IMR-90 (cell line): ENCODE measurements around the gene LGSN. TPM values are rescaled to one million over a fixed set of nuclear protein-coding genes. Genes with fewer than 3 reads are reported as not detected.

ENCODE experiments used
- ATAC-seq: fragments of 200-7000 bp; cut with Tn5 transposase; 2 replicates; pipeline ENCODE4 v1.9.1; 2020; ENCODE audit warnings: low read depth, mild to moderate bottlenecking, moderate library complexity
- BruUV-seq: library from RNA; stranded (reverse); fragments of 400-500 nt; replicated peaks from 2 replicates; lab custom pipeline; 2021; lab: Mats Ljungman, UMichigan
- CTCF ChIA-PET: fragments of 300-600 bp; formaldehyde crosslinking; extraction: SDS; loops from one replicate; lab custom pipeline; 2021; ENCODE audit warnings: antibody characterized with exemption; lab: Yijun Ruan, JAX
- POLR2A ChIA-PET: fragments of 300-600 bp; sonication (Branson Sonifier 250); formaldehyde crosslinking; loops from one replicate; lab custom pipeline; 2022; ENCODE audit warnings: antibody characterized with exemption; ENCODE audit not compliant: unreplicated experiment; lab: Charles Lee
- DNase-seq: peaks from one replicate; pipeline ENCODE4 v3.0.0; 2013
- H2AFZ ChIP-seq: replicated peaks from 2 replicates; pipeline ENCODE3; 2013; ENCODE audit warnings: low read length, mild to moderate bottlenecking; ENCODE audit not compliant: poor library complexity
- H2AK5ac ChIP-seq: 2 replicates; pipeline ENCODE4 v1.6.1; 2013; ENCODE audit warnings: low read depth, low read length, inconsistent platforms
- H2AK9ac ChIP-seq: replicated peaks from 2 replicates; pipeline ENCODE3; 2013; ENCODE audit warnings: mild to moderate bottlenecking, low read depth, low read length, moderate library complexity; ENCODE audit not compliant: poor library complexity
- H2BK120ac ChIP-seq: 2 replicates; pipeline ENCODE4 v1.6.1; 2013; ENCODE audit warnings: low read depth, low read length, inconsistent platforms
- H2BK15ac ChIP-seq: 3 replicates; pipeline ENCODE4 v1.6.1; 2013; ENCODE audit warnings: low read depth, low read length, inconsistent platforms
- H2BK20ac ChIP-seq: 2 replicates; pipeline ENCODE4 v1.6.1; 2013; ENCODE audit warnings: low read depth, mild to moderate bottlenecking, inconsistent platforms, low read length, moderate library complexity
- H2BK5ac ChIP-seq: 2 replicates; pipeline ENCODE4 v1.6.1; 2013; ENCODE audit warnings: mild to moderate bottlenecking, low read depth, low read length, inconsistent platforms; ENCODE audit not compliant: poor library complexity, severe bottlenecking
- H3K14ac ChIP-seq: replicated peaks from 2 replicates; pipeline ENCODE4 v1.6.1; 2013; ENCODE audit warnings: low read depth, low read length, inconsistent platforms
- H3K18ac ChIP-seq: 2 replicates; pipeline ENCODE4 v1.6.1; 2013; ENCODE audit warnings: low read depth, low read length, control low read depth
- H3K23ac ChIP-seq: 2 replicates; pipeline ENCODE4 v1.6.1; 2013; ENCODE audit warnings: low read depth, low read length, inconsistent platforms
- H3K27ac ChIP-seq: 2 replicates; pipeline ENCODE4 v1.5.1; 2013; ENCODE audit warnings: mild to moderate bottlenecking, control low read depth, low read length; ENCODE audit not compliant: insufficient read depth
- H3K27me3 ChIP-seq: 2 replicates; pipeline ENCODE4 v1.6.1; 2013; ENCODE audit warnings: low read length; ENCODE audit not compliant: control insufficient read depth, insufficient read depth
- H3K36me3 ChIP-seq: 2 replicates; pipeline ENCODE4 v1.6.1; 2013; ENCODE audit warnings: low read length, mixed read lengths; ENCODE audit not compliant: control insufficient read depth, insufficient read depth
- H3K4ac ChIP-seq: 2 replicates; pipeline ENCODE4 v1.6.1; 2013; ENCODE audit warnings: low read depth, low read length, inconsistent platforms
- H3K4me1 ChIP-seq: 2 replicates; pipeline ENCODE4 v1.6.1; 2013; ENCODE audit warnings: low read length, mixed read lengths; ENCODE audit not compliant: control insufficient read depth, insufficient read depth
- H3K4me2 ChIP-seq: 2 replicates; pipeline ENCODE4 v1.6.1; 2013; ENCODE audit warnings: low read depth, mild to moderate bottlenecking, control low read depth, low read length, moderate library complexity
- H3K4me3 ChIP-seq: 2 replicates; pipeline ENCODE4 v1.5.1; 2013; ENCODE audit warnings: low read depth, mild to moderate bottlenecking, control low read depth, low read length, moderate library complexity; ENCODE audit not compliant: insufficient read depth
- H3K56ac ChIP-seq: 2 replicates; pipeline ENCODE4 v1.6.1; 2013; ENCODE audit warnings: low read length, inconsistent platforms; ENCODE audit not compliant: insufficient read depth; ENCODE audit errors: extremely low read depth
- H3K79me1 ChIP-seq, 2 experiments: 2 replicates each; pipeline ENCODE4 v1.6.1; 2013; ENCODE audit warnings: low read length in 2 of 2, inconsistent platforms in 1 of 2, low read depth in 1 of 2
- H3K9ac ChIP-seq: 2 replicates; pipeline ENCODE4 v1.6.1; 2013; ENCODE audit warnings: low read depth, low read length, control low read depth
- H3K9me1 ChIP-seq: 2 replicates; pipeline ENCODE4 v1.6.1; 2013; ENCODE audit warnings: low read length, inconsistent platforms; ENCODE audit not compliant: insufficient read depth
- H3K9me3 ChIP-seq: 2 replicates; pipeline ENCODE4 v1.6.1; 2013; ENCODE audit warnings: low read length; ENCODE audit not compliant: control insufficient read depth, insufficient read depth
- H4K20me1 ChIP-seq: 2 replicates; pipeline ENCODE4 v1.6.1; 2013; ENCODE audit warnings: low read length, inconsistent platforms; ENCODE audit not compliant: insufficient read depth
- H4K5ac ChIP-seq: 2 replicates; pipeline ENCODE4 v1.6.1; 2013; ENCODE audit warnings: mild to moderate bottlenecking, low read depth, low read length, control low read depth
- H4K8ac ChIP-seq, 2 experiments: 2 replicates each; pipeline ENCODE4 v1.6.1; 2013; ENCODE audit warnings: low read depth in 2 of 2, low read length in 2 of 2, control low read depth in 1 of 2, inconsistent platforms in 1 of 2
- H4K91ac ChIP-seq: 2 replicates; pipeline ENCODE4 v1.6.1; 2013; ENCODE audit warnings: low read depth, low read length, inconsistent platforms; ENCODE audit not compliant: insufficient read depth
- CTCF ChIP-seq: conservative IDR thresholded peaks from 2 replicates; pipeline ENCODE4 v1.5.1; 2012; ENCODE audit warnings: mild to moderate bottlenecking, low read depth, low read length, improper control_type of control experiment
- RAD21 ChIP-seq: IDR thresholded peaks from 2 replicates; pipeline ENCODE4 v1.6.1; 2012; ENCODE audit warnings: low read length, improper control_type of control experiment
- RFX5 ChIP-seq: IDR thresholded peaks from 2 replicates; pipeline ENCODE4 v1.8.0; 2012; ENCODE audit warnings: low read depth, mild to moderate bottlenecking, low read length, moderate library complexity
- SMC3 ChIP-seq: fragments of 150-350 bp; IDR thresholded peaks from 2 replicates; pipeline ENCODE4 v1.6.1; 2016; ENCODE audit warnings: low read depth, mild to moderate bottlenecking, antibody characterized with exemption, low read length, moderate library complexity
- WGBS, 2 experiments: methylation state at CpG; one replicate each; pipeline versions ENCODE4 v1.1.5 to v1.1.7; 2013; ENCODE audit warnings: missing lambda C conversion rate in 2 of 2; ENCODE audit not compliant: insufficient read length in 1 of 2; ENCODE audit errors: extremely low coverage in 2 of 2; 5-methylcytosine and 5-hydroxymethylcytosine counted together
- dilution Hi-C: fragments of 300-500 bp; cut with HindIII; formaldehyde crosslinking; loops from one replicate; pipeline ENCODE4 v1.14.3; 2018; ENCODE audit warnings: low sequenced_read_pairs; ENCODE audit not compliant: unreplicated experiment
- in situ Hi-C: fragments of 300-500 bp; cut with MboI; formaldehyde crosslinking; loops from 3 replicates; pipeline ENCODE4 v1.14.3; 2019; ENCODE audit warnings: low sequenced_read_pairs, inconsistent platforms, mixed read lengths
- intact Hi-C: fragments of 100-400 bp; cut with micrococcal nuclease; formaldehyde crosslinking; loops from 2 replicates; pipeline ENCODE4 v1.10.0; 2022
- polyA plus RNA-seq, 3 experiments: library from polyadenylated mRNA; depleted of rRNA; stranded (reverse); fragments of >200 nt; gene quantifications; 2 replicates each; pipeline ENCODE4 v1.2.3, GENCODE V29; 2012; ENCODE audit warnings: low replicate concordance in 1 of 3
- total RNA-seq: library from RNA; depleted of rRNA; stranded (reverse); fragments of >200 nt; gene quantifications from 2 replicates; pipeline ENCODE4 v1.2.3, GENCODE V29; 2012

Gene LGSN
- total and polyA plus RNA-seq, 2 of the 4 experiments (the other 2 are of a cell fraction), result not detected

- DNase-seq (peak; percentile 64), ATAC-seq (peak; percentile 91)
- Histone ChIP-seq H3K9me3 (no peaks in the 10 kb centered on the region), H3K9ac (no peak overlapping the region), H2BK20ac (no peak overlapping the region), H3K4ac (no peak overlapping the region), H2AK5ac (no peak overlapping the region), H2BK5ac (no peak overlapping the region), H3K56ac (no peak overlapping the region), H3K27me3 (no peaks in the 10 kb centered on the region), H3K4me2 (no peak overlapping the region; the same call in 1 of the 2 replicates), H2BK15ac (no peak overlapping the region), H2AFZ (no peak overlapping the region), H3K4me1 (no peaks in the 10 kb centered on the region), H3K36me3 (no peaks in the 10 kb centered on the region), H2AK9ac (no peak overlapping the region), H3K14ac (no peak overlapping the region), H3K79me1 (no peaks in the 10 kb centered on the region), H4K5ac (no peak overlapping the region), H4K8ac (no peak overlapping the region), H4K20me1 (no peaks in the 10 kb centered on the region), H4K91ac (no peak overlapping the region), H3K27ac (no peak overlapping the region), H3K9me1 (no peaks in the 10 kb centered on the region), H3K18ac (no peak overlapping the region), H3K23ac (no peak overlapping the region), H3K4me3 (no peak overlapping the region), H2BK120ac (no peak overlapping the region)
- dilution Hi-C loops (no loop called here), in situ Hi-C loops (no loop called here), intact Hi-C loops (loop anchor here (1.0 to 2.0 kb wide), 2 partner anchors 457 to 495 kb away; no protein-coding TSS in a partner anchor)
- no TSS peak for BruUV-seq
- CTCF ChIA-PET, result interaction anchor here (0.8 to 1.4 kb wide), 3 partner anchors 10 to 27 kb away, joined by 3 to 4 read pairs (median 3); no protein-coding TSS in a partner anchor
- POLR2A ChIA-PET, result no interaction called here
- TF ChIP-seq CTCF (peak; percentile 63), RFX5 (no peak), RAD21 (peak; percentile 69), SMC3 (peak; percentile 66)
- no CpG with 5 or more reads among the region's 3 CpGs for WGBS, 2 experiments
Observed at GRCh38 chr6:63307581-63308246, 12.1 kb downstream of the LGSN start.
